Stimulated activated CD4-positive, alpha-beta T cell treated with anti-CD3 and anti-CD28 coated beads, Interleukin-1b, Interleukin-23, amount 100 ng/mL, for 1 hour (primary cell): Measurements from ENCODE around the gene JARID2.
"Not testable (repeated sequence)": the region's sequence is repeated elsewhere in the genome, so short reads cannot be mapped to it uniquely, and the experiment has no call there.

Experiments
- DNase-seq, 2 donors: peaks; one replicate each; pipeline ENCODE4 v3.0.0-alpha.2; 2020; ENCODE audit warnings: low read depth in 2 of 2

The JARID2 gene

DNA sequence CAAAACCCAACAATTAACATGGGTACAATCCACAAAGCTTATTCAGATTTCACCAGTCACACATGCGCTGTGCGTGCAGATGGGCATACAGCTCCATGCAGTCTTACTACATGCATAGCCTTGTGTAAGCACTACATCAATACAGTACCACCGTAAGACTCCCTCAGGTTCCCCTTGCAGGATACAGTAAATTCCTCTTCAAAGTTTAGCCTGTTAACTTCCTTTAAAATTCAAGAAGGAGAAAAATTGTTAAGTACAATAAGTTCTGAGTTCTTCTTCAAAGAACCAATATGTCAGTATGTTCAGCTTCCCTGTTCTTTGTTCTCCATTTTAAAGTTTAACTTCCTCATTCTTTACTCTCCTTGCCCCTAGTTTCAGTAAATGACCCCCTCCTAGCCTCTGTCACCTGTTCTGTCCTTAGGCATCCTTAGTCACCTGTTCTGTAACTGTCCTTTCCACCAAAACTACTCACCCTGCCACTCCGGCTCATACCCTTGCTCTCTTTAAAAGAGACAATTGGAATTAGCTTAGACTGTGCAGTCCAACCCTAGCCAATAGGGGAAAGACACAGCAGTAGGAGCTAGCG, 297.6 kb downstream of the JARID2 start:
- DNase-seq: not testable (repeated sequence)

DNA sequence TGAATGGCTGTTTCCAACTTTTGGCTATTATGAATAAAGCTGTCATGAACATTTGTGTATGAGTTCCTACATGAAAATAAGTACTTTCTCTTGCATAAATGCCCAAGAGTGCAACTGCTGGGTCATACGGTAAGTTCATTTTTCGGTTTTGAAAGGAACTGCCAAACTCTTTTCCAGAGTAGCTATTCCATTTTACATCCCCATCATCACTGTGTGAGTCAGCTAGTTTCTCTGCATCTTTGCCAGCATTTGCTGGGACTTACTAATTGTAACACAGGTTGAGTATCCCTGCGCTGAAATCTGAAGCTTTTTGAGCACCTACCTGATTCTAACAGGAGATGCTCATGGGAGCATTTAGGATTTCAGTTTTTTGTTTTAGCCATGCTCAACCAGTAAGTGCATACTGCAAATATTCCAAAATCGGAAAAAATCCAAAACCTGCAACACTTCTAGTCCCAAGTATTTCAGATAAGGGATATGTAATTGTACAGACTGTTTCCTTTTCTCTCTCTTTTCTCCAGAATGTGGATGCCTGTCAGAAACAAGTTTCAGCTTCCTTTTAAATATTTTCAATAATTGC, 298.5 kb downstream of the JARID2 start:
- no peak for DNase-seq

DNA sequence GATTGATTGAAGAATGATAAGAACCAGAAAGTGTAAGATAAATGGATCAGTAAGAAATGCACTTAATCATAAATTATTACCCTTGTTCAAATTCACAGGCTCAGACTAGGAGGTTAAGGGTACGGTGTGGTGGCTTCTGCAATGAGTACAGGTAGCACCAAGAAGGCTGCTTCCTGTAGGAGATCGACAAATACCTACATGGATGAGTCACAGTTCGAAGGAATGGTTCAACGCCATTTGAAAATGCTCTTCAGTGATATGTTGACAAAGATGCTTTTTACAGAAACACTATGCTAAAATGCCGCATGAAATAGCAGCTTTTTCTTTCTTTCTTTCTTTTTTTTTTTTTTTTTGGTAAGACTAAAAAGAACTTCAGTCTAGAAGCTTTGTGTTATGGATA, 300.7 kb downstream of the JARID2 start:
- DNase-seq: no peak

DNA sequence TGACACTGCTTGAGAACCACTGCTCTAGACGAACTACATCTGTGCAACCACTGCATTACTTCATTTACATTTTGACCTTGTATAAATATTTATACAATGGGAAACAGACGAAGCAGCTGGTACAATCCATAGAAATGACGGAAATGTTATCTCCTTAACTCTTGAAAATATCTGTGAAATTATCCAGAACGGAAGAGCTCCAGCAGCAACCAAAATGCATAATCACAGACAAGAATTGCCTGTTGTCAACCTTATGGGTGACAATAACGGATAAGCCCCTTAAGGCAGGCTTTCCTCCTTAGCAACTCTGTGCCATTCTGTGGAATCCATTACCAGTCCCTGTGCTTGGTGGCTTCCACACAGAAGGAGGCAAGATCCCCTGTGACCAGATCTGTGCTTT, 301.5 kb downstream of the JARID2 start:
- no peak for DNase-seq

DNA sequence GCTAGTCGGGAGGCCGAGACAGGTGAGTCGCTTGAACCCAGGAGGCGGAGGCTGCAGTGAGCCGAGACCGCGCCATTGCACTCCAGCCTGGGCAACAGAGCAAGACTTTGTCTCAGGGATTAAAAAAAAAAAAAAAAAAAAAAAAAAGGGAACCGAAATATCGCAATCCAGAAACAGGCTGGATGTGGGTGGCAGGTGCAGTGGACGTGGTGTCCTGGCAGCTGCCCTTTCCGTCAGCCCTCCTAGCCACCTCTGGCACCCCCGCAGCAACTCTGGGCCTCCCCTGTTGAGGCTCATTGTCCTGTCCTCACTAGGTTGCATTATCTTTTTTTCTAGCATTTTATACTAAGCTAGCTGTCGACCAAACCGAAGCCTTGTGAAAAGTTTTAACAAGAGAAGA, 303.5 kb downstream of the JARID2 start:
- DNase-seq: no peak

DNA sequence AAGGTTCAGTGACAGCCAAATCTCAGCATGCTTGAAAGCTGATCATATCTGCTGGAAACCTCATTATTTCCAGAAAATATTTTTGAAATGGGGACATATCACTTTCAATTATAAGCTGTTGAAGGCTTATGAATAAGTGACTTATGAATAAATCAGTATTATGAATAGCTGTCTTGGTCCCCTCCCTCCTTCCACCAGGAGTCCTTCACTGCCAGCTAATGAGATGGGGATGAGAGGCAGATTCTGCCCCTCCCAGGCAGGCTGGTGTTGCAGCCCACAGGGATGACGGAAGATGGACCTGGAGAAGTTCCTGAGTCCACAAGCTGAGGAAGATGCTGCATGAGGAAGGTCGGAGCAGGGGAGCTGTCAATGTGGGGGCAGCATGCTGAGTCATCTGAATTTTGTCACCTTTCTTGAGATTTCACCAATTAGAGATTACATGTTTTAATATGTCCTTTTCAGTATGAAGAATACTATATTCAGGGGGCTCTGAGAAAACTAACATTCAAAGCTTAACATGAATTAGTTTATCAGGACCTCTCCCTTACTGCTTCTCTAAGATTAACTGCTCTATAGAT, 304.8 kb downstream of the JARID2 start:
- no peak for DNase-seq

DNA sequence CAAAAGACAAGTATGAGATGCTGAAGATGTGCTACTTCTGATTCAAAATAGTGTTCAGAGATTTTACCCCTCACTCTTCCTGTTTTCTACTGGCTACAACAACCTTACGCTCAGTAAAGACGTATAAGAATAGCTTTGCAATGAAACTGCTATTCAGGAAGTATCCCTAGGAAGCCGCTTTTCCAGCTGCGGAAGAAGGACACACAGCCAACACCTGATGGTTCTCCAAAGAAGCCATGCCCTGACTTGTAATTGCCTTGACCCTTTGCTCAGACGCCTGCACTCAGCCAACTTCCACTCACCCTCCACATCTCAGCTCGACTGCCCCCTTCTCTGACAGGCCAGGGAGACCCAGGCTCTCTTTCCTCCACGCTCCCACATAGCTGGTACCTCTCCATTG, 305.4 kb downstream of the JARID2 start:
- no peak for DNase-seq

DNA sequence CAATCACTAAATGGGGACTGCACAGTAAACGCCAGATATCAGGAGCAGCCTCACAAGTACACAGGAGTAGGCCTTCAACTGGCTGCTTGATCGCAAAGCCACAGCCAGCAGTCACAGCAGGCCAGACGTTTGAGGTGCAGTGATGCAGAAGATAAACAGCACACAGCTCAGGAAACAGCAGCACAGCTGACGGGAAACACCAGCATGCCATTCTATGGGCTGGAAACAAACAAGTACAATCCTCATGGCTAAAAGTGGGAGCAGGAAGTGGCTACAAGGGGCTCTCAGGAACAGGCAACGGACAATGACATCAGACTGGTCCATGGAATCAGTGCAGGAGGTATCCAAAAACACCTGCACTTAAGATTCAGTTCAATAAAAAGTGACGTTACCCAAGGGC, 305.9 kb downstream of the JARID2 start:
- DNase-seq: no peak

DNA sequence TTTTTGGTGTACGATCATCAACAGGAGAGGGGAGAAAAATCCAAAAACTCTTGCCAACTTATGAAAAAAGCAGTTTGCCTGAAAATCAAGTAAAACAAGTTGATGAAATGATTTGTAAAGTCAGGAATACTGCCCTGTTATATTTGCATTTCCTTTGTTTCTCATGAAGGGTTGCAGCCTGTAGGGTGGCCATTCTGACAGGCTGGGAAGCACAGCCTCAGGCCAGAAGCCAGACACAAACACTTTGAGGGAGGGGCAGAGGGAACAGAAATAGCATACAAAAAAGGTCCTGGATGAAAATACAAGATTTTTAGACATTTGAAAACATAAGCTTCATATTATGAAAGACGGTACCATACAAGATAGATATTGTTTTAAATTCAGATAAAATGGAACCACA, 307.2 kb downstream of the JARID2 start:
- DNase-seq: no peak

DNA sequence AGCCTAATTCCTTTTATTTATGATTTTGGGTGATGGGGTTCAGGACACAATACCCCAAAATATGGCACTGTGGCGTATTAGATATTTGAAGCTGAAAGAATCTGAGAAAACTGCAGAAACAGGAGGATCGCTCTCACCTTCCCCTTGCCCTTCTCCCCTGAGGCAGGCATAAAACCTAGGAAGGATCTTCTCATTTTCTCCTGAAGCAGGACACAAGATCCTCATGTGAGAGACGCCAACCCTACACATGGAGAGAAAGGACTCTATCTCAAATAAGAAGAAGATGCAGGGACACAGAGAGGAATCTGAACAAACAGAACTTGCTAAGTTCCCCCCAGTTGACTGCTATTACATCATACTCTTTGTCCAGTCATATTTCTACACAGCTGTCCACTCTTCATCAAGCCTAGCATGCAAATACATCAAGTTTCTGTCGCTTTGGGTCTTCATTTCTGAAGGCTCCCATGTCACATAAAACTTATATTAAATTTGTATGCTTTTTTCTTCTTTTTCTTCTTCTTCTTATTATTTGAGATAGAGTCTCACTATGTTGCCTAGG, 307.9 kb downstream of the JARID2 start:
- DNase-seq: no peak

DNA sequence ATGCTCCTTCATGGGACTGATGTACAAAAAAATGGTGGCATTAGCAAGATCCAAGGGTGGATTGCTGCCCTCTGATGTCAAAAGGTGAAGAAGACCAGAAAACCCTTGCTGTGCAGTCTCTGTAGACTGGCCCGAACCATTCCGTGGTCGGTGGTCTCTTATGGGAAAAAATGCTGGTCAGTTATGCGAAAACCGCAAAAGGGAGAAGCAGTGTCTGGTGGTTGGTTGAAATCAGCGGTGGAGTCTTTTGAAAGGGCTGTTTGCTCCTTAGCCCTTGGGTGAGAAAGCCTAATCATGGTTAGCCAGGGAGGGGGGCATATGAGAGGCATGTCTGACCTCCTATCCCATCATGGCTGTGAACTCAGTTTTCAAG, 308.8 kb downstream of the JARID2 start:
- no peak for DNase-seq

DNA sequence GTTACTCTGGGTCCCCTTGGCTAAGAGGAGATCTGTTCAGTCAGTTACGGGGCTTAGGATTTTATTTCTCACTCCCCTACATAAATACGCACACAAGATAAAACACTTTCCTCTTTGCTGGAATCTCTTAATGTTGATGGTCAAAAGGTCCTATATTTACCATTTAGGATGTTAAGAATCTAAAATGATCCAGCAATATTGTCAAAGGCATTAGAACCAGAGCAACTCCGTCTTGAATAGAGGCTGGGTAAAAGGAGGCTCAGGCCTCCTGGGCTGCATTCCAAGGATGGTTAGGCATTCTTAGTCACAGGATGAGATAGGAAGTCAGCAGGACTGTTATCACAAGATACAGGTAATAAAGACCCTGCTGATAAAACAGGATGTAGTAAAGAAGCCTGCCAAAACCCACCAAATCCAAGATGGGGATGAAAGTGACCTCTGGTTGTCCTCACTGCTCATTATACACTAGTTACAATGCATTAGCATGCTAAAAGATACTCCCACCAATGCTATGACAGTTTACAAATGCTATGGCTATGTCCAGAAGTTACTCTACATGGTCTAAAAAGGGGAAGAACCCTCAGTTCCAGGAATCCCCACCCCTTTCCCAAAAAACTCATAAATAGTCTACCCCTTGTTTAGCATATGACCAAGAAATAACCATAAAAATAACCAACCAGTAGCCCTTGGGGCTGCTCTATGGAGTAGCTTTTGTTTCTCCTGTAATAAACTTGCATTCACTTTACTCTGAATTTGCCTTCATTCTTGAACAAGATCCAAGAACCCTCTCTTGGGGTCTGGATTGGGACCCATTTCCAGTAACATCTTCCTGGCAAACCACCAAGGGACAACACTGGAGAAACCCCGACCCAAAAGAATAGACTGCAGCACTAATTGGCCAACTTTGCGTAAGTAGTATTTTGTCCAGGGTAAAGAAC, 309.5 kb downstream of the JARID2 start:
- no peak for DNase-seq

DNA sequence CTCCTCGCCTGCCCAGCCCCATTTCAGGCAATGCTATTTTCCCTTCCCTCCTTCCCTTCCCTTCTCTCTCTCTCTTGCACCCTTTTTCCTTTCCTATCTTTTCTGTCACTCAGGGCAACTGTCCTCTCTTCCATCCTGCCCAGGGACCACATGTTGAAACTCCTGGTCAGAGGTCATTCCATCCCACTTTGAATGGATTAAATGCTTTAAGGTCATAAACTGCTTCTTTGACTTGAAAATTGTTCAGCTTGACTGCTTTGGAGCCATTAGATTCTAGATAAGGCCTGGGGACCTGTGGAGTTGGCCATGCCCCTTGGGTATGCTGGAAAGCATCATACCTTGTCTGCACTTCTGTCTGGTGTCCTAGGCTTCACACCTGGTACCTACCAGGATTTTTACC, 310.8 kb downstream of the JARID2 start:
- no peak for DNase-seq

DNA sequence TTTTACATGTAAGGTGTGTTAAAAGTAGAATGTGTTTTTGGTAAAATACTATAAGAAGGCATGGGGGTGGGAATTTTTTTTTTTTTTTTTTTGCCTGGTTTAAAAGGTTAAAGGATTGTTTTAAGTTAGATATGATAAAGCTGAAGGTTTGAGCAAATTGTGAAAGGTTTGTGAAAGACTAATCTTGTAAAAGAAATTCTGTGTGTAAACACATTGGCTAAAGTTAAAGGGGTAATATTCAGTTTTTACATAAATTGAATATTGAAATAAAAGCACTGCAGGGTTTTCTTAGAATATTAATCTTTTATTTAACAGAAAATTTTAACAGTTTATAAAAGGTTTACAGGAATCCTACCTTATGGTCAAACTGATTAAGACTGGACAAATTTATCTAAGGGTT, 311.3 kb downstream of the JARID2 start:
- DNase-seq: no peak

DNA sequence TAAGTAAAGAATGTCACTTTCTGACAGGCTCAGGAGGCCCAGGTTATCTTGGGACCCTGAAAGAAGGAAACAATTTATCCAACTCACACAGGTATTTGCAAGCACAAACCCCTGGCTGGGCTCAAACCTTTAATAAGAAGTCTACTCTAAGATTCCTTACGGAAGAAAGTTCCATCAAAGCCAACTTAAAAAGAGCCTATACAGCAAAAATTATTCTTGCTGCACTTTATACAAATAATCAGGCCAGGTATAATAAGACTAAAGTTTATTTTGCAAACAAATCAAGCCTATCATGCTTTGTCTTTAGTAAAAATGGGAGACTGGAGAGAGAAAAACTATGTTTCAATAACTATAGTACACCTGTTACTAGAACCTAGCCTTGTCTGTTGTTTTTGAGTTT, 314.8 kb downstream of the JARID2 start:
- no peak for DNase-seq

DNA sequence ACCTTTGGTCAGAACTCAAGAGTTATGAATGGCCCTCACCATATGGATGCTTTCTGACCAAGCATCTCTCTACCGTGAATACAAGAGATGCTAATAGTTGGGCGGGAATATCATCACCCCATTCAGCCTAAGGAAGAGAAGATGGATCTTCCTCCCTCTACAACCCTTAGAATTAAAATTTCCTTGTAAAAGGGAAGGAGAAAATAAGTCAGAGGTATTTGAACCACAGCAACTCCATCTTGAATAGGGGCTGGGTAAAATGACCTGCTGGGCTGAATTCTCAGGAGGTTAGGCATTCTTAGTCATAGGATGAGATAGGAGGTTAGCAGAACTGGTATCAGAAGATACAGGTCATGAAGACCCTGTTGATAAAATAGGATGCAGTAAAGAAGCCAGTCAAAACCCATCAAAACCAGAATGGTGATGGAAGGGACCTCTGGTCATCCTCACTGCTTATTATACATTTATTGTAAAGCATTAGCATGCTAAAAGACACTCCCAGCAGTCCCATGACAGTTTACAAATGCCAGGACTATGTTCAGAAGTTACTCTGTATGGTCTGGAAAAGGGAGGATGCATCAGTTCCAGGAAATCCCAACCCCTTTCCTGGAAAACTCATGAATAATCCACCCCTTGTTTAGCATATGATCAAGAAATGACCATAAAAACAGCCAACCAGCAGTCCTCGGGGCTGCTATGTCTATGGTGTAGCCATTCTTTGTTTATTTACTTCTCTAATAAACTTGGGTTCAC, 315.8 kb downstream of the JARID2 start:
- no peak for DNase-seq

DNA sequence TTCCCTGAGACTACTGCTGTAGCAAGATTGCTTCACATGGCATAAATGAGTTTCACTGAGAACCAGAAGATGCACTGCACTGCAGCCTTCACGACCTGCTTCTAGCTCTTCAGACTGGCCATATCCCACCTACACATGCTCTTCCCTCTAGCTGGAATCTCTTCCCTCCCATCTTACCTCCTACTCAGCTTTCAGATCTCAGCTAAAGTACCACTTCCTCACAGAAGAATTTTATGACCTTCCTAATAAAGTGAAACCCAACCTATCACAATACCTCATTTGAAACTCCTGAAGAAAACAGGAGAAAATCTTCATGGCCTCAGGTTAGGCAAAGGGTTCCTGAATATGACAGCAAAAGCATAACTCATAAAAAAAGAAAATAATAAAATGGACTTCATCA, 317.1 kb downstream of the JARID2 start:
- DNase-seq: no peak

DNA sequence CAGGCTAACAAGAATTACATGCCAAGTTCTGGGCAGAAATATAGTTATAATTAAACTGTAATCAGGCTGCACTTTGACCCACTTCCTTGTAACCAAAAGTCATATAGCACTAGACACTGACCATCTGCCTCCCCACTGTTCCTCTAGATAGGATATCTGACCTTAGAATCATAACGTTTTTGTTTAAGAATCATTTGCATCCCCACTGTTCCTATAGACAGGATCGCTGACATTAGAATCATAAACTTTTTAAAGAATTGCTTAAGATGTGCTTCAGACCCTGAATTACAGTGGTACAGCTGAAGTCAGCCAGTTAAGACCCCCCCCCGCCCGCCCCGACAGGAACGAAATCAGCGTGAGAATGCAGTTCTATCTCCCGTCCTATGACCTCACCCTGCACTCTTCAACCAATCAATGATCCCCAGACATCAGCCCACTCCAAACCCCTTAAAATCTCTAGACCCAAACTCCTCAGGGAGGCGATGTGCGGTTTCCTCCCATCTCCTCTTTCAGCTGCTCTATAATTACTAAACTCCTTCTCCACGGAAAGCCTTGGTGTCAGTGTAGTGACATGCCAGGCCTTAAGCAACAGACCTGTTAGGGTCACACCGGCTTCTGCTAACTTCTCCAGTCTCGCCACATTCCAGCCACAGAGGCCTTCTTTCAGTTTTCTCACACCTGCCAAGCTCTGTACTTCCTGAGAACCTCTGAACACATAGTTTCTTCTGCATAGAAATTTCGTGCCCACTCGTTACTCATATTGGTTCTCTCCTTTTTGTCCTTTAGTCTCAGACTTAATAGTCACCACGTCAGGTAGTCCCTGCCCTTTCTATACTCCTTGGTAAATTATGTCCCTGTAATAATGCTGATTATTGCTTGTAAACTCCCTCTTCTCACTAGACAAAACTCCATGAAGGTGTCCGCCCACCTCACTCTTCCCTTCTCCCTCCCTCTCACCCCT, 323.4 kb downstream of the JARID2 start:
- no peak for DNase-seq

DNA sequence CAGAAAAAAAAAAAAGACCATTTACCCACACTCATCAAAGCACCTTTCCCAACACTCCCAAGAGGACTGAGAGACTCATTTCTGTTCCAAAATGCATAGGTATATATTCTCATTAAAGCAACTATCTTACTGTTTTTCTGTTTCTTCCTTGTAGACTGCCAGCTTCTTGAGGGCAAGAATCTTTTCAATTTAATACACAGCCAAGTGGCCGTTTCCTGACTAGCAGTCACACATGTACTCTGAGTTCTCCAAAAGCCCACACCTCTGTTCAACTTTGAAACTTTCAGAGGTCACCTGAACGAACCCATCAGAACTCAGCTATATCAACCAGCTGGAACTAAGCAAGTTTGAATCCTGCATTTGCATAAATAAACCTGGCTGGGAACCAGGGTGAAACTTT, 324.3 kb downstream of the JARID2 start:
- DNase-seq: no peak
